GM21515 (cell line): ENCODE results near the gene COA3.

Source experiments
- ATAC-seq: cut with Tn5 transposase; IDR thresholded peaks from one replicate; pipeline ENCODE4 v1.9.1; 2021; ENCODE audit not compliant: unreplicated experiment

The COA3 gene

GRCh38 chr17:42818379-42818778, 19.9 kb upstream of the COA3 start:
- no peak for ATAC-seq

- ATAC-seq, result no peak
These were observed 19.4 kb upstream of the COA3 start for GRCh38 chr17:42817866-42818265.

- no peak for ATAC-seq
These were observed 16.3 kb upstream of the COA3 start for GRCh38 chr17:42814633-42815399.

GRCh38 chr17:42809250-42809649, 10.7 kb upstream of the COA3 start:
- ATAC-seq, result no peak

- ATAC-seq, result no peak
These were observed 7.7 kb upstream of the COA3 start for GRCh38 chr17:42806249-42806648.

- no peak for ATAC-seq
These were observed 6.4 kb upstream of the COA3 start for GRCh38 chr17:42804918-42805367.

- no peak for ATAC-seq
These were observed 4.8 kb upstream of the COA3 start for GRCh38 chr17:42803074-42803883.

GRCh38 chr17:42798011-42798382, 507 bp downstream of the COA3 start:
- no peak for ATAC-seq

GRCh38 chr17:42797067-42798007, 1.2 kb downstream of the COA3 start:
- ATAC-seq, result no peak

- ATAC-seq, result no peak
These were observed 2.3 kb downstream of the COA3 start for GRCh38 chr17:42796066-42796758.

GRCh38 chr17:42795465-42795864, 3.0 kb downstream of the COA3 start:
- ATAC-seq, result no peak

GRCh38 chr17:42795061-42795460, 3.4 kb downstream of the COA3 start:
- no peak for ATAC-seq

GRCh38 chr17:42792545-42792944, 6.0 kb downstream of the COA3 start:
- ATAC-seq, result no peak

- ATAC-seq, result no peak
These were observed 6.6 kb downstream of the COA3 start for GRCh38 chr17:42791948-42792347.

GRCh38 chr17:42787266-42787665, 11.2 kb downstream of the COA3 start:
- no peak for ATAC-seq

GRCh38 chr17:42784811-42785592, 13.5 kb downstream of the COA3 start:
- no peak for ATAC-seq

GRCh38 chr17:42784409-42784808, 14.1 kb downstream of the COA3 start:
- ATAC-seq, result no peak

- ATAC-seq, result no peak
These were observed 14.7 kb downstream of the COA3 start for GRCh38 chr17:42783791-42784138.

- ATAC-seq, result no peak
These were observed 15.3 kb downstream of the COA3 start for GRCh38 chr17:42783062-42783790.
